Measurements from ENCODE around the gene TMEM178B.

GRCh38 chr7:141074997-141075396 lies 1.1 kb downstream of the TMEM178B start:
- TF ChIP-seq POLR2AphosphoS5 (IDR thresholded peaks at IDR 0.05; ENCODE audit: low read depth) (no peak), CTCF (IDR thresholded peaks at IDR 0.05; ENCODE audit: insufficient read depth, low read length) (no peak), GABPA (IDR thresholded peaks at IDR 0.05; ENCODE audit: low read depth) (no peak), SPI1 (IDR thresholded peaks at IDR 0.05; ENCODE audit: borderline replicate concordance, low read depth) (no peak)
